HG03571 (cell line): ENCODE results near the gene PSME1.
A peak's percentile ranks its signal among the peaks of the same experiment; 100 is the strongest.

ENCODE experiments used
- ATAC-seq: cut with Tn5 transposase; IDR thresholded peaks from one replicate; pipeline ENCODE4 v1.9.1; 2021; ENCODE audit not compliant: unreplicated experiment

Gene PSME1

GRCh38 chr14:24127673-24128072, 8.3 kb upstream of the PSME1 start:
- no peak for ATAC-seq

DNA sequence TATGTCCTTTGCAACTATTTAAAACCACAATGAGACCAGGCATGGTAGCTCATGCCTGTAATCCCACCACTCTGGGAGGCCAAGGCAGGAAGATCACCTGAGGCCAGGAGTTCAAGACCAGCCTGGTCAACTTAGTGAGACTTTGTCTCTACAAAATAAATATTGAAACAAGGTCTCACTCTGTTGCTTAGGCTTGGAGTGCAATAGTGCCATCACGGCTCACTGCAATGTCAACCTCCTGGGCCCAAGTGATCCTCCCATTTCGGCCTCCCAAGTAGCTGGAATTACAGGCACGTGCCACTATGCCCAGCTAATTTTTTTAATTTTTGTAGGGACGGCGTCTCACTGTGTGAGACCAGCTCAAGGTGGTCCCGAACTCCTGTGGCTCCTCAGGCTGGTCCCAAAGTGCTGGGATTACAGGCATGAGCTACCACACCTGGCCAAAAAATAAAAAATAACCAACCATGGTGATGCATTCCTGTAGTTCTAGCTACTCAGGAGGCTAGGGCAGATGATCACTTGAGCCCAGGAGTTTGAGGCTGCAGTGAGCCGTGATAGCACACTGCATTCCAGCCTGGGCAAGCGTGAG, 6.5 kb upstream of the PSME1 start:
- ATAC-seq: no peak

DNA sequence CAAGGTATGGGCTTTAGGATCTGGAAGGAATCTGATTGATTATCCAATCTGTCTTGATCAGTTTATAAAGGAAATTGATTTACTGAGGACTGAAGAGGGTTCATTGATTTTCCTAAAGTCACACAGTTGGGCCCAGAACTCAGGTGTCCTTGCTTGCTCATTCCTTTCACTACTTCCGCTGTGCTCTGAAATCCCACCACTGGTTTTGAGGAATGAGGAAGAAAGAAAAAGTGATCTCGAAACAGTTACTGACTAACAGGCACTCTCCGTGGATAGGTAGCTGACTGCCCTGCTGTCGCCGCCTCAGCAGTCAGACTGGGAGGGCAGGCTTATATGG, 5.6 kb upstream of the PSME1 start, which contains the start of gene FITM1:
TSS of gene FITM1 (plus strand) at position 280 of the 337 bp plus-strand sequence. CDS start 905 bp downstream, outside the sequence.
- ATAC-seq: no peak

- ATAC-seq: no peak
Observed at GRCh38 chr14:24130717-24131548, 5.1 kb upstream of the PSME1 start.

DNA sequence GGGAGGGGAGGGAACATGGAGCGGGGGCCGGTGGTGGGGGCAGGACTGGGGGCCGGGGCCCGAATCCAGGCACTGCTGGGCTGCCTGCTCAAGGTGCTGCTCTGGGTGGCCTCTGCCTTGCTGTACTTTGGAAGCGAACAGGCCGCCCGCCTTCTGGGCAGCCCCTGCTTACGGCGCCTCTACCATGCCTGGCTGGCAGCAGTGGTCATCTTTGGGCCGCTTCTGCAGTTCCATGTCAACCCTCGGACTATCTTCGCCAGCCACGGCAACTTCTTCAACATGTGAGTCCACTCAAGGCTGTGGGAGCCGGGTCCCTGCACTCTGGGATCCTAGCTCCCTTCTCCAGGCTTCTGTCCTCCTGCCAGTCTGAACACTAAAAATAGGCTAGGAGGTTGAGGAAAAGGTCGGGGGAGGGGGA, 4.4 kb upstream of the PSME1 start:
- ATAC-seq: no peak

GRCh38 chr14:24132061-24132685, 3.8 kb upstream of the PSME1 start:
- ATAC-seq: no peak

GRCh38 chr14:24132976-24133375, 3.0 kb upstream of the PSME1 start:
- ATAC-seq: no peak

- ATAC-seq: no peak
Observed at GRCh38 chr14:24133735-24134134, 2.3 kb upstream of the PSME1 start.

GRCh38 chr14:24135584-24135833, 485 bp upstream of the PSME1 start:
- no peak for ATAC-seq

DNA sequence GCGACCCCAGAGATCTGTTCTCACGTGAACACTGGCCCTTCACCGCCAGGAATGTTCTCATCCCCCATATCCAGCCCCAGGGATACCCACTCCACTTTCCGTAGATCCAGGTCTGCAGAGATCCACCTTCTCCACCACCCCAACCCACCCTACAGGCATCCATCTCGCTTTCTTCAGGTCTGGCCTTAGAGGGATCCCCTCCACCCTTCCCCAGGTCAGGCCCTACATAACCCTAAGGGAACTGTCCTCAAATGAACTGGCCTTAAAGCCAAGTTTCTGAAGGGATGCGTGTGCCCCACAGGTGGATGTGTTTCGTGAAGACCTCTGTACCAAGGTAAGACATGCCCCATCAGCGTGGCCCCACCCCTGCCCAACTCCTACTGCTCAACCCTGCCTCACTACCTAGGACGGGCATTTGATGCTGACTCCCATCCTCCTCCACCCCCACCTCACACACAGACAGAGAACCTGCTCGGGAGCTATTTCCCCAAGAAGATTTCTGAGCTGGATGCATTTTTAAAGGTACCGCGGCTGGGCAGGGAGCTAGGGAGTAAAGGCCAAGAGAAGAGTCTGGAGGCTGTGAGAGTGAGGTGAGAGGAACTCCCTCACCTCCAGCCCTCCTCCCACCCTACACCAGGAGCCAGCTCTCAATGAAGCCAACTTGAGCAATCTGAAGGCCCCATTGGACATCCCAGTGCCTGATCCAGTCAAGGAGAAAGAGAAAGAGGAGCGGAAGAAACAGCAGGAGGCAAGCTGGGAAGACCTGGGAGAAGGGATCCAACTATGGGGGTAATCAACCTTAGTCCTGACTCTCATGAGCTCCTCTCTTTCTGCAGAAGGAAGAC, 912 bp downstream of the PSME1 start:
- no peak for ATAC-seq

- ATAC-seq: no peak
Observed at GRCh38 chr14:24137529-24138395, 1.8 kb downstream of the PSME1 start.

GRCh38 chr14:24138396-24139271, 2.6 kb downstream of the PSME1 start:
- no peak for ATAC-seq

DNA sequence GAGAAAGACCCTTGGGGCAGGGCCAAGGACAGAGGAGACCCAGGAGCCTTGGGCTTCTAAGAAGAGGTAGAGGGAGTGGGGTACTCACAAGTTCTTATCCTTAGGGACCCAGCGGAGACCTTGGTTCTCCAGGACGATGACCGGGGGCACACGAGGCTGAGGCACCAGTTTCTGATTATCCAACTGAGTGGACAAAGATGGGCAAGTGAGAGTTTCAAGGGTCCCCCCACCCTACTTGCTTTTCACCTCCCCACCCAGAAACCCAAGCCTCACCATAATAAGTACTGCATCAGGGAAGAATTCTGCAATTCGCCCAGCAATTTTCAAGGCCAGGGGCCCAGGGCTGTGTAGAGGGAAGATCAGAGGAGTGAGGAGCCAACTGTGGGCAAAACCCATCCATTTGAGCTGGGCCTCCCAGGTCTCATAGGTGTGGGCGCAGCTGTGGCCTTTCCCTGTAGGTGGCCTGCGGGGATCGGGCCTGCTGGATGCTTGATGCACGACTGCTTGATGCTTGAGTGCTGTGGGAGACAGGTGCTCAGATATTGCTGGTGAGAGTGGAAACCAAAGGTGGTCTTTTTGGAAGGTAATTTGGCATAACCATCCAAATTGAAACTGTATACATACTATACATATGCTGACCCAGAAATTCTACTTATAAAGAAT, 3.4 kb downstream of the PSME1 start:
- no peak for ATAC-seq

DNA sequence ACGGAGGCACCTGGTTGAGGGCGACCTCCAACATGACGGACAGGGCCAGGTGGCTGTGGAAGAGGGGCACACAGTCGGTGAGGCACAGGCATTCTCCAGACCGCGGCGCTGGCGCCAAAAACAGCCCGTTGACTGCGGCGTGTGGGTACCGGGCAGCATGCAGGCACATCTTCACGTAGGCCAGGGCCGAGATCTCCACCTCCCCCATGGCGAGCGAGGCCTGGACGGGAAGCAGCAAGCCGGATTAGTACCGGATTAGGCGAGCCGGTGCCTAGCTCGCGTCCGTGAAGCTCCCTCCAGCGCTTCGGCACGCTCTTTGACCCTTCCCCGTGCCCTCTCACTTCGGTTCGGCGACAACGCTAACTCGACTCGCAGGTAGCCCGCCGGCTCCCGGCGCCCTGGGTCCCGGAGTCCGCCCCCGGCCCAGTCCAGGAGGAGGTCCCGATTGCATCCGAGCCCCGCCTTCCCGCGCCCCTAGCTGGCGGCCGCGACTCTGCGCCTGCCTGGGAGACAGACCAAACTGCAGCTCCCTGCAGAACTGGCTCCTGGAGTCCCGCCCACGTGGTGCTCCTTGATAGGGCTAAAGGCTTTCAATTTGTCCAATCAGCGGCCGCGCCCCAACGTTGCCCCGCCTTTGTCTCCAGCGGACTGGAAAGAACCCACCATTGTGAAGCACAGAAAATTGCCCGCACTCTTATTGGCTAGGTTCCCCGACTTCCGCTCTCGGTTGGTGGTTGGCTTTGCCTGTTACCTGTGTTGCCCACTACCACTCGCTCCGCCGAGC, 5.3 kb downstream of the PSME1 start, which contains the start of gene EMC9:
TSS of gene EMC9 (minus strand) at position 495 of the 784 bp plus-strand sequence. CDS start at position 208, 287 bp downstream.
- ATAC-seq: peak; percentile 80

DNA sequence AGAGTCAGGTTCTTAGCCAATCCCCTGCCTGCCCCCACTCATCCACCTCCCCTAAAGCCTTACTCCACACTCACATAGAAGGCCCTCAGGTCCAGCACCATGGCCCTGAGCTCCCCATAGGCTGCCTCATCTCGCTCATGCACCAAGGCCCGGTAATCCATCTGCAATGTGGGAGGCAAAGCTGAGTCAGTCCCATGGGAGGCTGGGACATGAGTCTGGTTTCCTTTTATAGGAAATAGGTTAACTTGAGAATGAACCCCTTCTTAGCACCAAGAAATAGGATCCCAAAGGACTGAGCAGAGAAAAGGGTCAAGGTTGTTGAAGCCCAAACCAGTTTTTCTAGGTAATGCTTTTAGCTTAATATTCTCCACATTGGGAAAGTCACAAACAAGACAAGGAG, 7.5 kb downstream of the PSME1 start:
- no peak for ATAC-seq

DNA sequence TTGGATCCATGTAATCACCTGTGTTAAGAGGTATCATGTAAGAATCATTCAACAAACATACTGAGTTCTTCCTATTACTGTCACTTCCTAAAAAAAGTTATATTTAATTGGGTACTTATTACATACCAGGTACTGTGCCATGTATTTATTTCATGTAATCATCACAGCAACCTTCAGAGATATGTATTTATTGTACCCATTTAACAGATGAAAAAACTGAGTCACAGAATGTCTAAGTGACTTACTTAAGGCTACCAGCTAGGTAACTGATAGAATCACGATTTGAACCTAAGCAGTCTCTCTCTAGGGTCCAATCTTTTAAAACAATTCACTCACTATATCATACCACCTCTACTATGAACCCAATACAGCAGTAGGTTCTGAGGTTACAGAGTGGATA, 8.5 kb downstream of the PSME1 start:
- no peak for ATAC-seq

DNA sequence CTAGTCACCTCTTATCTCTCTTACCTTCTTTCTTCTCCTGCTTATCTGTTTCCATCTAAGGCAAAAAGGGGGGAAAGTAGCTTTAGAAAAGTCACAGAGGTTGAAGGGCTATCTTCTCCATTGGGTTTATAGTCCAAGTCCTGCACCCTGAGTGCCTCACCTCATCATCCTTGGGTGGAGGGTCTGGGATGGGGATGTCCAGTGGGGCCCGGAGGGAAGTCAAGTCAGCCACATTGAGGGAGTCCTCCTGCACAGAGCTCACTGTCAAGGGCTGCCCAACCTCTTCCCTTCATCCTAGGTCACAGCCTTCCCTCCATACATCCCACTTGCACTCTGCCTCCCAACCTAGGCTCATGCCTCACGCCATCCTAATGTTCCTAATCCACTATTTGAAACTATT, 9.2 kb downstream of the PSME1 start:
- no peak for ATAC-seq
